Motor neuron (in vitro differentiated cells): ENCODE data around the gene RNASE13. TPM values are rescaled to one million over a fixed set of nuclear protein-coding genes. Genes with fewer than 3 reads are reported as not detected.

Experiments
- total RNA-seq, 8 experiments: library from RNA; unstranded; fragments of 300-600 nt; gene quantifications; 2 replicates each; pipeline versions ENCODE4 v1.2.3 to v1.2.4, GENCODE V29; 2022

Gene RNASE13
- total RNA-seq, 8 experiments from 2014 or later: 0.17 to 0.90 (median 0.70) TPM; not detected in 5

Other genes with a start within 250 kb of the RNASE13 start
- gene RNASE1, start 232.0 kb downstream of the RNASE13 start, total RNA-seq: 100 to 1,000 TPM in 1 of 8 experiments, 10 to 100 TPM in 2, not detected in 5; 47.0 to 362 (median 50.7) TPM
- not detected for gene RNASE3, start 143.4 kb downstream of the RNASE13 start, total RNA-seq
- gene RNASE2, start 79.3 kb downstream of the RNASE13 start, total RNA-seq: 10 to 100 TPM in 1 of 8 experiments, not detected in 7; 19.0 TPM
- gene METTL17, start 44.8 kb downstream of the RNASE13 start, total RNA-seq: 100 to 1,000 TPM in 1 of 8 experiments, 10 to 100 TPM in 7; 30.2 to 119 (median 58.5) TPM
- under 1 TPM in 4 of 8 experiments, not detected in 4; 0.11 to 0.47 (median 0.39) TPM for gene SLC39A2, start 35.5 kb downstream of the RNASE13 start, total RNA-seq
- gene NDRG2, start 9.7 kb downstream of the RNASE13 start, total RNA-seq: 10 to 100 TPM in 5 of 8 experiments, 1 to 10 TPM in 3; 4.1 to 51.8 (median 13.7) TPM
- gene TPPP2, start 4.6 kb downstream of the RNASE13 start, total RNA-seq: under 1 TPM in 3 of 8 experiments, not detected in 5; 0.18 to 0.62 (median 0.38) TPM
- under 1 TPM in 4 of 8 experiments, not detected in 4; 0.14 to 0.40 (median 0.29) TPM for gene RNASE7, start 7.6 kb upstream of the RNASE13 start, total RNA-seq
- gene RNASE8, start 23.0 kb upstream of the RNASE13 start, total RNA-seq: under 1 TPM in 2 of 8 experiments, not detected in 6; 0.22 to 0.95 TPM
- 10 to 100 TPM; 15.0 to 61.4 (median 24.8) TPM for gene ARHGEF40, start 35.5 kb upstream of the RNASE13 start, total RNA-seq
- 10 to 100 TPM; 10.5 to 42.7 (median 17.2) TPM for gene ZNF219, start 63.8 kb upstream of the RNASE13 start, total RNA-seq
- gene TMEM253, start 66.3 kb upstream of the RNASE13 start, total RNA-seq: 1 to 10 TPM in 4 of 8 experiments, under 1 TPM in 4; 0.37 to 2.5 (median 1.0) TPM
- under 1 TPM in 6 of 8 experiments, not detected in 2; 0.04 to 0.47 (median 0.20) TPM for gene OR5AU1, start 121.3 kb upstream of the RNASE13 start, total RNA-seq
- 1,000 to 10,000 TPM in 1 of 8 experiments, 100 to 1,000 TPM in 7; 566 to 1,062 (median 843) TPM for gene HNRNPC, start 234.6 kb upstream of the RNASE13 start, total RNA-seq
- gene RPGRIP1, start 245.3 kb upstream of the RNASE13 start, total RNA-seq: under 1 TPM in 6 of 8 experiments, not detected in 2; 0.33 to 0.92 (median 0.52) TPM